IMR-90 (cell line): ENCODE measurements around the gene LAMTOR4. TPM values are rescaled to one million over a fixed set of nuclear protein-coding genes. Genes with fewer than 3 reads are reported as not detected.
A peak's percentile ranks its signal among the peaks of the same experiment; 100 is the strongest.

ENCODE experiments used
- ATAC-seq: fragments of 200-7000 bp; cut with Tn5 transposase; 2 replicates; pipeline ENCODE4 v1.9.1; 2020; ENCODE audit warnings: low read depth, mild to moderate bottlenecking, moderate library complexity
- BruUV-seq: library from RNA; stranded (reverse); fragments of 400-500 nt; replicated peaks from 2 replicates; lab custom pipeline; 2021; lab: Mats Ljungman, UMichigan
- CTCF ChIA-PET: fragments of 300-600 bp; formaldehyde crosslinking; extraction: SDS; loops from one replicate; lab custom pipeline; 2021; ENCODE audit warnings: antibody characterized with exemption; lab: Yijun Ruan, JAX
- POLR2A ChIA-PET: fragments of 300-600 bp; sonication (Branson Sonifier 250); formaldehyde crosslinking; loops from one replicate; lab custom pipeline; 2022; ENCODE audit warnings: antibody characterized with exemption; ENCODE audit not compliant: unreplicated experiment; lab: Charles Lee
- DNase-seq: peaks from one replicate; pipeline ENCODE4 v3.0.0; 2013
- H2AFZ ChIP-seq: replicated peaks from 2 replicates; pipeline ENCODE3; 2013; ENCODE audit warnings: low read length, mild to moderate bottlenecking; ENCODE audit not compliant: poor library complexity
- H2AK5ac ChIP-seq: 2 replicates; pipeline ENCODE4 v1.6.1; 2013; ENCODE audit warnings: low read depth, low read length, inconsistent platforms
- H2AK9ac ChIP-seq: replicated peaks from 2 replicates; pipeline ENCODE3; 2013; ENCODE audit warnings: mild to moderate bottlenecking, low read depth, low read length, moderate library complexity; ENCODE audit not compliant: poor library complexity
- H2BK120ac ChIP-seq: 2 replicates; pipeline ENCODE4 v1.6.1; 2013; ENCODE audit warnings: low read depth, low read length, inconsistent platforms
- H2BK15ac ChIP-seq: 3 replicates; pipeline ENCODE4 v1.6.1; 2013; ENCODE audit warnings: low read depth, low read length, inconsistent platforms
- H2BK20ac ChIP-seq: 2 replicates; pipeline ENCODE4 v1.6.1; 2013; ENCODE audit warnings: low read depth, mild to moderate bottlenecking, inconsistent platforms, low read length, moderate library complexity
- H2BK5ac ChIP-seq: 2 replicates; pipeline ENCODE4 v1.6.1; 2013; ENCODE audit warnings: mild to moderate bottlenecking, low read depth, low read length, inconsistent platforms; ENCODE audit not compliant: poor library complexity, severe bottlenecking
- H3K14ac ChIP-seq: replicated peaks from 2 replicates; pipeline ENCODE4 v1.6.1; 2013; ENCODE audit warnings: low read depth, low read length, inconsistent platforms
- H3K18ac ChIP-seq: 2 replicates; pipeline ENCODE4 v1.6.1; 2013; ENCODE audit warnings: low read depth, low read length, control low read depth
- H3K23ac ChIP-seq: 2 replicates; pipeline ENCODE4 v1.6.1; 2013; ENCODE audit warnings: low read depth, low read length, inconsistent platforms
- H3K27ac ChIP-seq: 2 replicates; pipeline ENCODE4 v1.5.1; 2013; ENCODE audit warnings: mild to moderate bottlenecking, control low read depth, low read length; ENCODE audit not compliant: insufficient read depth
- H3K27me3 ChIP-seq: 2 replicates; pipeline ENCODE4 v1.6.1; 2013; ENCODE audit warnings: low read length; ENCODE audit not compliant: control insufficient read depth, insufficient read depth
- H3K36me3 ChIP-seq: 2 replicates; pipeline ENCODE4 v1.6.1; 2013; ENCODE audit warnings: low read length, mixed read lengths; ENCODE audit not compliant: control insufficient read depth, insufficient read depth
- H3K4ac ChIP-seq: 2 replicates; pipeline ENCODE4 v1.6.1; 2013; ENCODE audit warnings: low read depth, low read length, inconsistent platforms
- H3K4me1 ChIP-seq: 2 replicates; pipeline ENCODE4 v1.6.1; 2013; ENCODE audit warnings: low read length, mixed read lengths; ENCODE audit not compliant: control insufficient read depth, insufficient read depth
- H3K4me2 ChIP-seq: 2 replicates; pipeline ENCODE4 v1.6.1; 2013; ENCODE audit warnings: low read depth, mild to moderate bottlenecking, control low read depth, low read length, moderate library complexity
- H3K4me3 ChIP-seq: 2 replicates; pipeline ENCODE4 v1.5.1; 2013; ENCODE audit warnings: low read depth, mild to moderate bottlenecking, control low read depth, low read length, moderate library complexity; ENCODE audit not compliant: insufficient read depth
- H3K56ac ChIP-seq: 2 replicates; pipeline ENCODE4 v1.6.1; 2013; ENCODE audit warnings: low read length, inconsistent platforms; ENCODE audit not compliant: insufficient read depth; ENCODE audit errors: extremely low read depth
- H3K79me1 ChIP-seq, 2 experiments: 2 replicates each; pipeline ENCODE4 v1.6.1; 2013; ENCODE audit warnings: low read length in 2 of 2, inconsistent platforms in 1 of 2, low read depth in 1 of 2
- H3K9ac ChIP-seq: 2 replicates; pipeline ENCODE4 v1.6.1; 2013; ENCODE audit warnings: low read depth, low read length, control low read depth
- H3K9me1 ChIP-seq: 2 replicates; pipeline ENCODE4 v1.6.1; 2013; ENCODE audit warnings: low read length, inconsistent platforms; ENCODE audit not compliant: insufficient read depth
- H3K9me3 ChIP-seq: 2 replicates; pipeline ENCODE4 v1.6.1; 2013; ENCODE audit warnings: low read length; ENCODE audit not compliant: control insufficient read depth, insufficient read depth
- H4K20me1 ChIP-seq: 2 replicates; pipeline ENCODE4 v1.6.1; 2013; ENCODE audit warnings: low read length, inconsistent platforms; ENCODE audit not compliant: insufficient read depth
- H4K5ac ChIP-seq: 2 replicates; pipeline ENCODE4 v1.6.1; 2013; ENCODE audit warnings: mild to moderate bottlenecking, low read depth, low read length, control low read depth
- H4K8ac ChIP-seq, 2 experiments: 2 replicates each; pipeline ENCODE4 v1.6.1; 2013; ENCODE audit warnings: low read depth in 2 of 2, low read length in 2 of 2, control low read depth in 1 of 2, inconsistent platforms in 1 of 2
- H4K91ac ChIP-seq: 2 replicates; pipeline ENCODE4 v1.6.1; 2013; ENCODE audit warnings: low read depth, low read length, inconsistent platforms; ENCODE audit not compliant: insufficient read depth
- CTCF ChIP-seq: conservative IDR thresholded peaks from 2 replicates; pipeline ENCODE4 v1.5.1; 2012; ENCODE audit warnings: mild to moderate bottlenecking, low read depth, low read length, improper control_type of control experiment
- POLR2A ChIP-seq: IDR thresholded peaks from 2 replicates; pipeline ENCODE4 v1.6.1; 2012; ENCODE audit warnings: mild to moderate bottlenecking, low read depth, low read length
- WGBS, 2 experiments: methylation state at CpG; one replicate each; pipeline versions ENCODE4 v1.1.5 to v1.1.7; 2013; ENCODE audit warnings: missing lambda C conversion rate in 2 of 2; ENCODE audit not compliant: insufficient read length in 1 of 2; ENCODE audit errors: extremely low coverage in 2 of 2; 5-methylcytosine and 5-hydroxymethylcytosine counted together
- dilution Hi-C: fragments of 300-500 bp; cut with HindIII; formaldehyde crosslinking; loops from one replicate; pipeline ENCODE4 v1.14.3; 2018; ENCODE audit warnings: low sequenced_read_pairs; ENCODE audit not compliant: unreplicated experiment
- in situ Hi-C: fragments of 300-500 bp; cut with MboI; formaldehyde crosslinking; loops from 3 replicates; pipeline ENCODE4 v1.14.3; 2019; ENCODE audit warnings: low sequenced_read_pairs, inconsistent platforms, mixed read lengths
- intact Hi-C: fragments of 100-400 bp; cut with micrococcal nuclease; formaldehyde crosslinking; loops from 2 replicates; pipeline ENCODE4 v1.10.0; 2022
- polyA plus RNA-seq, 3 experiments: library from polyadenylated mRNA; depleted of rRNA; stranded (reverse); fragments of >200 nt; gene quantifications; 2 replicates each; pipeline ENCODE4 v1.2.3, GENCODE V29; 2012; ENCODE audit warnings: low replicate concordance in 1 of 3
- total RNA-seq: library from RNA; depleted of rRNA; stranded (reverse); fragments of >200 nt; gene quantifications from 2 replicates; pipeline ENCODE4 v1.2.3, GENCODE V29; 2012

LAMTOR4 gene
- total and polyA plus RNA-seq, 2 of the 4 experiments (the other 2 are of a cell fraction), result 134 to 268 TPM

- Histone ChIP-seq H4K8ac (no peak overlapping the region), H2AK5ac (no peak overlapping the region), H3K9ac (no peak overlapping the region), H3K9me3 (no peaks in the 10 kb centered on the region), H4K5ac (no peak overlapping the region), H3K14ac (no peak overlapping the region), H3K4ac (no peak overlapping the region), H3K36me3 (no peaks in the 10 kb centered on the region), H2BK5ac (no peak overlapping the region), H3K9me1 (no peaks in the 10 kb centered on the region), H3K4me1 (peaks cover 2% of the 10 kb centered on the region; the same call in 1 of the 2 replicates), H2BK120ac (no peak overlapping the region), H2BK20ac (no peak overlapping the region), H3K4me3 (no peak overlapping the region), H3K18ac (no peak overlapping the region), H3K23ac (no peak overlapping the region), H4K20me1 (no peaks in the 10 kb centered on the region), H3K27ac (no peak overlapping the region), H3K4me2 (no peak overlapping the region), H2AK9ac (no peak overlapping the region), H3K79me1 (no peaks in the 10 kb centered on the region), H2AFZ (no peak overlapping the region), H4K91ac (no peak overlapping the region), H3K27me3 (no peaks in the 10 kb centered on the region), H3K56ac (no peak overlapping the region), H2BK15ac (no peak overlapping the region; the same call in 2 of the 3 replicates)
- DNase-seq, result no peak
- POLR2A ChIA-PET, result no interaction called here
- CTCF ChIA-PET, result no interaction called here
- BruUV-seq, result no TSS peak
- intact Hi-C loops (no loop called here), dilution Hi-C loops (no loop called here), in situ Hi-C loops (no loop called here)
- TF ChIP-seq CTCF (0 out of 2 replicates have a peak, but pooled peaks have one; percentile 5), POLR2A (no peak)
- ATAC-seq, result no peak
- WGBS, 2 experiments, result no CpG with 5 or more reads among the region's 3 CpGs
Measured at GRCh38 chr7:100189061-100189460, 40.3 kb downstream of the LAMTOR4 start.
